ENCODE data around the gene MTHFS.
"Not testable (repeated sequence)": the region's sequence is repeated elsewhere in the genome, so short reads cannot be mapped to it uniquely, and the experiment has no call there.

Gene MTHFS

DNA sequence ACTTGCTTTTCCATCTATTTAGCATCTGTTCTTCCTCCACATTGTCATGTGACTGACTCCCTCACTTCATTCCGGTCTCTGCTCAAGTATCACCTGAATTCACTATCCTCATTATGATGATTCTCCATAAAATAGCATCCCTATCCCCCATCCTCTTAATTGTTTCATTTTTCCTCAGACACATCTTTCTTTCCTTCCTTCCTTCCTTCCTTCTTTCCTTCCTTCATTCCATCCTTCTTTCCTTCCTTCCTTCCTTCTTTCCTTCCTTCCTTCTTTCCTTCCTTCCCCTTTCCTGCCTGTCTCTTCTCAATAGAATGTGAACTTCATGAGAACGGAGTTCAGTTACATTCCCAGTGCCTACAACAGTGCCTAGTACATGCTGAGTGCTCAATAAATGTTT, 32.6 kb upstream of the MTHFS start:
- H3K4me1 ChIP-seq (ENCODE audit: control insufficient read depth, insufficient read depth, low read length, poor library complexity, severe bottlenecking): no peaks in the 10 kb centered on the region

DNA sequence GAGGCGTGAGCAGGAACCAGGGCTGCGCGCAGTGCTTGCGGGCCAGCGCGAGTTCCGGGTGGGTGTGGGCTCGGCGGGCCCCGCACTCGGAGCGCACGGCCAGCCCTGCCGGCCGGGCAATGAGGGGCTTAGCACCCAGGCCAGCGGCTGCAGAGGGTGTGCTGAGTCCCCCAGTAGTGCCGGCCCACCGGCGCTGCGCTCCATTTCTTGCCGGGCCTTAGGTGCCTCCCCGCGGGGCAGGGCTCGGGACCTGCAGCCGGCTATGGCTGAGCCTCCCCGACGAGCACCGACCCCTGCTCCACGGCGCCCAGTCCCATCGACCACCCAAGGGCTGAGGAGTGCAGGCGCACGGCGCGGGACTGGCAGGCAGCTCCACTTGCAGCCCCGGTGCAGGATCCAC, 29.3 kb upstream of the MTHFS start:
- not testable (repeated sequence) for DNase-seq; H3K4me3 ChIP-seq (ENCODE audit: insufficient read depth, low read depth, low read length, poor library complexity, severe bottlenecking); H3K27me3 ChIP-seq (replicated peaks; ENCODE audit: control insufficient read depth, insufficient read depth, low read length, poor library complexity, severe bottlenecking); H3K36me3 ChIP-seq (ENCODE audit: control insufficient read depth, insufficient read depth, low read length); H3K9me3 ChIP-seq (ENCODE audit: control insufficient read depth, low read length); H3K27ac ChIP-seq (ENCODE audit: insufficient read depth, low read length, poor library complexity, severe bottlenecking); H3K4me1 ChIP-seq (ENCODE audit: control insufficient read depth, insufficient read depth, low read length, poor library complexity, severe bottlenecking)

More for the DNA sequence above, 32.6 kb upstream of the MTHFS start:
- no peak for DNase-seq
- Histone ChIP-seq H3K27me3 (replicated peaks; ENCODE audit: control insufficient read depth, insufficient read depth, low read length, poor library complexity, severe bottlenecking) (no peaks in the 10 kb centered on the region), H3K36me3 (ENCODE audit: control insufficient read depth, insufficient read depth, low read length) (no peaks in the 10 kb centered on the region), H3K9me3 (ENCODE audit: control insufficient read depth, low read length) (no peaks in the 10 kb centered on the region), H3K27ac (ENCODE audit: insufficient read depth, low read length, poor library complexity, severe bottlenecking) (no peak overlapping the region), H3K4me3 (ENCODE audit: insufficient read depth, low read depth, low read length, poor library complexity, severe bottlenecking) (no peak overlapping the region)

DNA sequence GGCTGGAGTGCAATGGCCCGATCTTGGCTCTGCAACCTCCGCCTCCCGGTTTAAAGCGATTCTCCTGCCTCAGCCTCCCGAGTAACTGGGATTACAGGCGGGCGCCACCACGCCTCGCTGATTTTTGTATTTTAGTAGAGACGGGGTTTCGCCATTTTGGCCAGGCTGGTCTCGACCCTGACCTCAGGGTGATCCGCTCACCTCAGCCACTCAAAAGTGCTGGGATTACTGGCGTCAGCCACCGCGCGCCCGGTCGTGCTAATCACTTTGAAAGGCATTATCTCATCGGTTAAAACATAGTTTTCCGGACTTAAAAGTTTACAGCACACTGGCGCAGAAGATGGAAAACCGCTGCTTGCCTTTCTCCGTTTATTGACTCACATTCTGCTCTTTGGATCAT, 27.6 kb upstream of the MTHFS start:
- H3K36me3 ChIP-seq (ENCODE audit: control insufficient read depth, insufficient read depth, low read length): peaks cover 16% of the 10 kb centered on the region
- no peak overlapping the region for H3K27ac ChIP-seq (ENCODE audit: insufficient read depth, low read length, poor library complexity, severe bottlenecking)
- peaks cover 4% of the 10 kb centered on the region for H3K4me1 ChIP-seq (ENCODE audit: control insufficient read depth, insufficient read depth, low read length, poor library complexity, severe bottlenecking)
- no peak for DNase-seq
- no peaks in the 10 kb centered on the region for H3K27me3 ChIP-seq (replicated peaks; ENCODE audit: control insufficient read depth, insufficient read depth, low read length, poor library complexity, severe bottlenecking)
- peak overlapping the region; percentile 95 for H3K4me3 ChIP-seq (ENCODE audit: insufficient read depth, low read depth, low read length, poor library complexity, severe bottlenecking)
- H3K9me3 ChIP-seq (ENCODE audit: control insufficient read depth, low read length): peaks cover 11% of the 10 kb centered on the region

- peak overlapping the region; percentile 95 for H3K4me3 ChIP-seq (ENCODE audit: insufficient read depth, low read depth, low read length, poor library complexity, severe bottlenecking)
- H3K4me1 ChIP-seq (ENCODE audit: control insufficient read depth, insufficient read depth, low read length, poor library complexity, severe bottlenecking): peaks cover 4% of the 10 kb centered on the region
- H3K36me3 ChIP-seq (ENCODE audit: control insufficient read depth, insufficient read depth, low read length): peaks cover 21% of the 10 kb centered on the region
- peak; percentile 96 to 98 (median 97) for DNase-seq
- no peaks in the 10 kb centered on the region for H3K27me3 ChIP-seq (replicated peaks; ENCODE audit: control insufficient read depth, insufficient read depth, low read length, poor library complexity, severe bottlenecking)
- peak overlapping the region; percentile 95 for H3K27ac ChIP-seq (ENCODE audit: insufficient read depth, low read length, poor library complexity, severe bottlenecking)
- H3K9me3 ChIP-seq (ENCODE audit: control insufficient read depth, low read length): peaks cover 19% of the 10 kb centered on the region
Measured at GRCh38 chr15:79923515-79924169, 26.8 kb upstream of the MTHFS start.

DNA sequence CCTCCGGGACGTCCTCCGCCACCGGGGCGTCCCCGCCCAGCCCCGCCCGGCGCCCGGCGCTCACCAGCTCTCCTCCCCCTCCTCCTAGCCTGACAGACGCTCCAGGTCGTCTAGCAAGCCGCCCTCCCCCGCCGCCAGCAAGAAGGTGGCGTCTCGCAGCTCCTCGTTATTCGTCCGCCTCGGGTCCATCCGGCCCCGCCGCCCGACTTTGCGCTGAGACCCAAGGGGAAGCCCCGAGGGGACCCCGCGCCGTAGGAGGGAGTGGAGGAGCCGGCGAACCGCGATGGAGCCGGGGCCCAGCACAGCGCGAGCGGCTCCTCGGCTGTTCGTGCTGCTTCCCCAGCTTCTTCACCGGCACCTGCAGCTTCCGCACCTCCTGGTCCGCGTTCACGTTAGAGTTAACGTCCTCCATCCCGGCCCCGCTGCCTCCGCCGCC, 26.3 kb upstream of the MTHFS start:
- peaks cover 21% of the 10 kb centered on the region for H3K36me3 ChIP-seq (ENCODE audit: control insufficient read depth, insufficient read depth, low read length)
- DNase-seq: peak; percentile 57 to 59 (median 59)
- peak overlapping the region; percentile 95 for H3K4me3 ChIP-seq (ENCODE audit: insufficient read depth, low read depth, low read length, poor library complexity, severe bottlenecking)
- H3K27me3 ChIP-seq (replicated peaks; ENCODE audit: control insufficient read depth, insufficient read depth, low read length, poor library complexity, severe bottlenecking): no peaks in the 10 kb centered on the region
- H3K9me3 ChIP-seq (ENCODE audit: control insufficient read depth, low read length): peaks cover 19% of the 10 kb centered on the region
- peak overlapping the region; percentile 95 for H3K27ac ChIP-seq (ENCODE audit: insufficient read depth, low read length, poor library complexity, severe bottlenecking)
- H3K4me1 ChIP-seq (ENCODE audit: control insufficient read depth, insufficient read depth, low read length, poor library complexity, severe bottlenecking): peaks cover 4% of the 10 kb centered on the region

DNA sequence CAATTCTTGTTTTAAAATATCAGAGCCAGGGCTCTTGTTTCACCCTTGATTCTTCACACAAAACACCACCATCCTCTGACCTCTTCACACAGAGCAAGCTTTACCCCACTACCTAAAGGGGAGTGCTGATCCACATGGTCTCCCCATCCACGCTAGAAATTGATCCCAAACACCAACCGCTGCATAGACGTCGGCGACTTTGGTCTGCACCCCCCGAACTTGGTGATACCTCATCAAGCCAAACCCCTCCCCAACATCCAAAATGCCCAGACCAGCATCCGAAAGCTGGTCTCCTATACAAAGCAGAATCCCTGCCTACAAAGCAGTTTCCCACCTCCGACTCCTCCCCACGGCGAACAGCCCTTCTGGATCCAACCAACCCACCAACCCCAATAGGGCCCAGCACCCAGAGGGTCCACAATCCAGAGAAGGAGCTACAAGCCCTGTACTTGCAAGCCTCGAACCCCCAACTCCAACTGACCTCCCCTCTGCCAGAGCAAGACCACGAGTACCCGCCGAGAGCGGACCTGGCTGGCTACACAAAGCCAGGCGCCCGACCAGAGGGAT, 25.8 kb upstream of the MTHFS start:
- peak overlapping the region; percentile 95 for H3K4me3 ChIP-seq (ENCODE audit: insufficient read depth, low read depth, low read length, poor library complexity, severe bottlenecking)
- DNase-seq: no peak
- peak overlapping the region; percentile 95 for H3K27ac ChIP-seq (ENCODE audit: insufficient read depth, low read length, poor library complexity, severe bottlenecking)
- H3K27me3 ChIP-seq (replicated peaks; ENCODE audit: control insufficient read depth, insufficient read depth, low read length, poor library complexity, severe bottlenecking): no peaks in the 10 kb centered on the region
- H3K9me3 ChIP-seq (ENCODE audit: control insufficient read depth, low read length): peaks cover 19% of the 10 kb centered on the region
- peaks cover 4% of the 10 kb centered on the region for H3K4me1 ChIP-seq (ENCODE audit: control insufficient read depth, insufficient read depth, low read length, poor library complexity, severe bottlenecking)
- peaks cover 21% of the 10 kb centered on the region for H3K36me3 ChIP-seq (ENCODE audit: control insufficient read depth, insufficient read depth, low read length)

DNA sequence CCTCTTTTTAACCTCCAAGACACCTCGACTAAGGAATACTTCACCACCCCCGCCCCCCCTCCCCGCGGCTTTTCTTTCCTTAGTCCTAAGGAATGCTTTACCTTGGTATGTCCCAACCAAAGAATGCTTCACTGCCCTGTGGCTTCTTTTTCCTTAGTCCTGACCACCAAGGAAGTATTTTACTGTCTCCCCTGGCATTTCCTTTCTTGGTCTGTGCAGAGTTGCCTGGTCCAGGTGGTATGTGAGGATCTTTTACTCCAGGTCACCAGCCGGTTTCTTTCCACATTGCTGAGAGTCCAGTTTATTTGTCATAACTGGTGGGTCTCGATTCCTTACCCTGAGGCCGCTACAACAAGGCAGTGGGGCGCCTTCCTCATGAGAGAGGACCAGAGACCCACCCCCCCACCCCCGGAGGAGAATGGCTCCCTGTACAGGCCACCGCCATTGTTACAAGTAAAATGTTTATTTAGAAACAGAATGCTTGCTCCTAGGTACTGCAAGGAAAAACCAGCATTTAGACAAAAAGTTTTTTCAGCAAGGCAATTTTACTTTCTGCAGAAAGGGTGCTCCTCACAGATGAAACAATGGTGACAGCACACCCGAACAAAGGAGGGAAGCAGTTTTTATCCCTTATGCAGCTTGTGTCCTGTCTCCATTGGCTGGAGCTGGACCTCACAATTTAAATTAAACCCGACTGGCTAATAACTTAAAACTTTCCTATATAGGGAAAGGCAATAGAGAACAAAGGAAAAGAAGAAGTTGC, 23.1 kb upstream of the MTHFS start:
- Histone ChIP-seq H3K27ac (ENCODE audit: insufficient read depth, low read length, poor library complexity, severe bottlenecking) (no peak overlapping the region), H3K36me3 (ENCODE audit: control insufficient read depth, insufficient read depth, low read length) (peaks cover 21% of the 10 kb centered on the region), H3K27me3 (replicated peaks; ENCODE audit: control insufficient read depth, insufficient read depth, low read length, poor library complexity, severe bottlenecking) (no peaks in the 10 kb centered on the region), H3K4me1 (ENCODE audit: control insufficient read depth, insufficient read depth, low read length, poor library complexity, severe bottlenecking) (peaks cover 4% of the 10 kb centered on the region), H3K4me3 (ENCODE audit: insufficient read depth, low read depth, low read length, poor library complexity, severe bottlenecking) (no peak overlapping the region), H3K9me3 (ENCODE audit: control insufficient read depth, low read length) (peaks cover 35% of the 10 kb centered on the region)
- DNase-seq: no peak

DNA sequence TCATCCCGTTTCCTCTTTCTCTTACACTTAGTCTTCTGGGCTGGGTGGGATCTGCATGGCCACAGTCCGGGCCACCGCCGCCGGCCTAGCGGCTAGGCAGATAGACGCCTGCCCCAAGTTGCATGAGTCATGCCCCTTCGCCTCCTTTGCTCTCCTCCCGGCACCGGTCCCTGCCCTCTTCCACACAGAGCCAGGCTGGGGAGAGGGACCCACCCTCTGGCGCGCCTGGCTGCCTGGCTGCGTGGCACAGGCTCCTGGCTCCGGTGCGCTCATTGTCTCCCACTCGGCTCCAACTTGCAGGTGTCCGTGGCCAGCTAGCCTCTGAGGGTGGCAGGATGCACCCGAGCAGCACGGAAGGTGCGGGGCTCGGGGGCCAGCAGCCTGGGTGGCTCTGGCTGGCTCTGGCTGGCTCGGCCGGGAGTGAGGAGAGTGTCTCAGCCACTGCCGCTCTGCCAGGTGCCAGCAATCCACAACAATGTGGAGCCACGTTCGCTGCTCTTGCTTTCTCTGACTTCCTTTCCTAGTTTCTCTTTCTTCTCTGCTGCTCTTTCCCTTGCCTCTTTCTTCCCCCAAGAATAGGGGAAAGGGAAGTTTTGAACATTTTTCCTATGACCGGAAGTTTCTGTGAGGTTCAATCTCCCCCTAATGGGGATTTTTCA, 22.4 kb upstream of the MTHFS start:
- Histone ChIP-seq H3K4me3 (ENCODE audit: insufficient read depth, low read depth, low read length, poor library complexity, severe bottlenecking) (no peak overlapping the region), H3K27ac (ENCODE audit: insufficient read depth, low read length, poor library complexity, severe bottlenecking) (no peak overlapping the region), H3K4me1 (ENCODE audit: control insufficient read depth, insufficient read depth, low read length, poor library complexity, severe bottlenecking) (peaks cover 4% of the 10 kb centered on the region), H3K27me3 (replicated peaks; ENCODE audit: control insufficient read depth, insufficient read depth, low read length, poor library complexity, severe bottlenecking) (no peaks in the 10 kb centered on the region), H3K9me3 (ENCODE audit: control insufficient read depth, low read length) (peaks cover 35% of the 10 kb centered on the region), H3K36me3 (ENCODE audit: control insufficient read depth, insufficient read depth, low read length) (peaks cover 21% of the 10 kb centered on the region)
- DNase-seq: no peak

DNA sequence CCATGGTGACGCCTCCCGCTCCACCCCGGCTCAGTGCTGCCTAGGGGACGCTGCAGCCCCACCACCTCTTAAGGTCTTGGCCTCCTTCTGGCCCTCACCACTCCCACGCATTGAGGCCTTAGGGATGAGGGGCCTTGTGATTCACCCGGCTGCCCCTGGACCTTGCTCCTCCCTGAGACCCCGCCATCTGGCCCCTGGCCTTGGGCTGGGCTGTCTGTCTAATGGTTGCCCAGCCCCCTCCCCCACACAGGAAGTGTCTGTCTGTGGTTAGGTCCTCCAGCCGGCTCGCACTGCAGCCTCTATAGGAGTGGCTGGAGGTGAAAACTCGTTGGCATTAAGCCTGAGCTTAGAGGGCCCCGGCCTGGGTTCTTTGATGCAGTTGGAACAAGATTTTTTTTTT, 21.5 kb upstream of the MTHFS start:
- Histone ChIP-seq H3K4me1 (ENCODE audit: control insufficient read depth, insufficient read depth, low read length, poor library complexity, severe bottlenecking) (peaks cover 4% of the 10 kb centered on the region), H3K9me3 (ENCODE audit: control insufficient read depth, low read length) (peaks cover 35% of the 10 kb centered on the region), H3K27ac (ENCODE audit: insufficient read depth, low read length, poor library complexity, severe bottlenecking) (no peak overlapping the region), H3K27me3 (replicated peaks; ENCODE audit: control insufficient read depth, insufficient read depth, low read length, poor library complexity, severe bottlenecking) (no peaks in the 10 kb centered on the region), H3K4me3 (ENCODE audit: insufficient read depth, low read depth, low read length, poor library complexity, severe bottlenecking) (no peak overlapping the region), H3K36me3 (ENCODE audit: control insufficient read depth, insufficient read depth, low read length) (peaks cover 21% of the 10 kb centered on the region)
- DNase-seq: no peak
